Lung (tissue), 12 donors: ENCODE measurements around the gene VARS2. TPM values are rescaled to one million over a fixed set of nuclear protein-coding genes. Genes with fewer than 3 reads are reported as not detected.

Experiments
- ATAC-seq: fragments of 200-7000 bp; cut with Tn5 transposase; one replicate; pipeline ENCODE4 v1.9.1; 2020; ENCODE audit warnings: moderate number of reproducible peaks; ENCODE audit not compliant: insufficient read depth, low FRiP score
- DNase-seq, 3 donors: peaks; one replicate each; pipeline ENCODE4 v3.0.0-alpha.2; 2013 to 2017
- H3K27ac ChIP-seq, 2 donors: one replicate each; pipeline ENCODE4 v1.5.1; 2013; ENCODE audit warnings: mild to moderate bottlenecking in 2 of 2, moderate library complexity in 2 of 2, control low read depth in 1 of 2, inconsistent platforms in 1 of 2, low read depth in 1 of 2, low read length in 1 of 2
- H3K27me3 ChIP-seq, 3 donors: one replicate each; pipeline ENCODE4 v1.5.1; 2013; ENCODE audit warnings: low read length in 2 of 3; ENCODE audit not compliant: control insufficient read depth in 3 of 3, insufficient read depth in 3 of 3
- H3K36me3 ChIP-seq, 4 donors: one replicate each; pipeline ENCODE4 v1.5.1; 2013; ENCODE audit warnings: low read length in 4 of 4, mild to moderate bottlenecking in 1 of 4, moderate library complexity in 1 of 4; ENCODE audit not compliant: control insufficient read depth in 4 of 4, insufficient read depth in 4 of 4
- H3K4me1 ChIP-seq, 5 donors: one replicate each; pipeline ENCODE4 v1.5.1; 2013; ENCODE audit warnings: low read length in 5 of 5, mild to moderate bottlenecking in 2 of 5, moderate library complexity in 1 of 5; ENCODE audit not compliant: control insufficient read depth in 5 of 5, insufficient read depth in 5 of 5
- H3K4me3 ChIP-seq: one replicate; pipeline ENCODE4 v1.5.1; 2013; ENCODE audit warnings: mild to moderate bottlenecking, control low read depth, moderate library complexity
- H3K9ac ChIP-seq, 2 donors: one replicate each; pipeline ENCODE4 v1.5.1; 2013; ENCODE audit warnings: low read length in 2 of 2, control low read depth in 1 of 2; ENCODE audit not compliant: insufficient read depth in 1 of 2
- H3K9me3 ChIP-seq, 4 donors: one replicate each; pipeline ENCODE4 v1.5.1; 2013; ENCODE audit warnings: low read length in 3 of 4, mild to moderate bottlenecking in 1 of 4, moderate library complexity in 1 of 4; ENCODE audit not compliant: control insufficient read depth in 4 of 4, insufficient read depth in 3 of 4
- CTCF ChIP-seq: IDR thresholded peaks from 2 replicates; pipeline ENCODE4 v1.5.1; 2012; ENCODE audit warnings: mild to moderate bottlenecking; ENCODE audit errors: control extremely low read depth, extremely low read depth
- WGBS, 2 donors: extraction: QIAGEN DNeasy Blood & Tissue Kit; methylation state at CpG; one replicate each; pipeline ENCODE4 v1.1.7; 2013; 5-methylcytosine and 5-hydroxymethylcytosine counted together
- polyA plus RNA-seq, 2 donors: library from polyadenylated mRNA; stranded (reverse); fragments of 200-250 nt; gene quantifications; one replicate each; pipeline ENCODE4 v1.2.1, GENCODE V29; 2013
- total RNA-seq, 2 donors: library from RNA; depleted of rRNA in 1 of 2; stranded (reverse); fragments of >200 nt in 1 of 2; gene quantifications; one replicate each; pipeline ENCODE4 v1.2.1, GENCODE V29; 2014 to 2021
- donor health status: control.
- donor health status: control.
- donor health status: Bipolar disorder and iron deficiency.
- donor health status: healthy.
- donor health status: DM: yes; HTN: yes; CAD: no.

The VARS2 gene
- total and polyA plus RNA-seq, 4 donors: 17.4 to 38.4 (median 25.5) TPM

GRCh38 chr6:30882759-30883684, 31.0 kb upstream of the VARS2 start:
- peaks cover 3 to 70% (median 33%) of the 10 kb centered on the region in 5 donors for H3K4me1 ChIP-seq
- H3K27ac ChIP-seq: peak overlapping the region in 1 of 2 donors; percentile 88
- WGBS, 2 donors: 58 to 72% methylated on average over 15 of the region's 15 CpGs
- no peak for TF ChIP-seq CTCF
- no peaks in the 10 kb centered on the region for H3K27me3 ChIP-seq
- ATAC-seq (peak; percentile 44), DNase-seq (peak; percentile 48 to 68 (median 64))
- no peaks in the 10 kb centered on the region for H3K36me3 ChIP-seq
- H3K9me3 ChIP-seq: no peaks in the 10 kb centered on the region
- peak overlapping the region; percentile 20 for H3K4me3 ChIP-seq
- H3K9ac ChIP-seq: peak overlapping the region; percentile 30 to 46

GRCh38 chr6:30883685-30884520, 30.1 kb upstream of the VARS2 start, which contains the start of gene DDR1:
DDR1 (plus strand) TSS chr6:30884519; CDS start chr6:30888730, 4,211 bp downstream.
- H3K4me1 ChIP-seq: peaks cover 3 to 79% (median 39%) of the 10 kb centered on the region in 5 donors
- peak within 1 kb of the TSS in 1 of 2 donors; percentile 88 for H3K27ac ChIP-seq
- no peak for TF ChIP-seq CTCF
- DNase-seq (peak; percentile 86 to 94 (median 88)), ATAC-seq (peak; percentile 64)
- no peaks in the 10 kb centered on the region for H3K27me3 ChIP-seq
- peak within 1 kb of the TSS; percentile 63 to 76 for H3K9ac ChIP-seq
- peaks cover 0 to 1% (median 0%) of the 10 kb centered on the region in 4 donors for H3K36me3 ChIP-seq
- WGBS, 2 donors: 11 to 25% methylated on average over 13 to 62 of the region's 62 CpGs
- H3K9me3 ChIP-seq: no peaks in the 10 kb centered on the region
- H3K4me3 ChIP-seq: peak within 1 kb of the TSS; percentile 20

- H3K36me3 ChIP-seq: peaks cover 0 to 10% (median 4%) of the 10 kb centered on the region in 4 donors
- no peak for TF ChIP-seq CTCF
- peak; percentile 14 for ATAC-seq
- peaks cover 3 to 82% (median 39%) of the 10 kb centered on the region in 5 donors for H3K4me1 ChIP-seq
- peak overlapping the region; percentile 20 for H3K4me3 ChIP-seq
- H3K27me3 ChIP-seq: no peaks in the 10 kb centered on the region
- no peaks in the 10 kb centered on the region for H3K9me3 ChIP-seq
- H3K9ac ChIP-seq: peak overlapping the region; percentile 63 to 76
- WGBS, 2 donors: 9 to 15% methylated on average over 38 to 59 of the region's 59 CpGs
- peak; percentile 63 to 69 (median 66) for DNase-seq
- H3K27ac ChIP-seq: peak overlapping the region in 1 of 2 donors; percentile 71
Measured at GRCh38 chr6:30884521-30885480, 29.2 kb upstream of the VARS2 start.
